T-helper 22 cell (primary cell): ENCODE measurements around the gene SYT17.

Experiments
- DNase-seq: peaks from one replicate; pipeline ENCODE4 v3.0.0-alpha.2; 2020; ENCODE audit warnings: low read depth

SYT17 gene

GRCh38 chr16:19218581-19218980 is 50.5 kb downstream of the SYT17 start:
- DNase-seq, result no peak

- no peak for DNase-seq
Measured at GRCh38 chr16:19219836-19220235, 51.8 kb downstream of the SYT17 start.

- DNase-seq, result no peak
Measured at GRCh38 chr16:19223235-19224170, 55.5 kb downstream of the SYT17 start.

- DNase-seq, result no peak
Measured at GRCh38 chr16:19225651-19226050, 57.6 kb downstream of the SYT17 start.

- no peak for DNase-seq
Measured at GRCh38 chr16:19227643-19228042, 59.6 kb downstream of the SYT17 start.

GRCh38 chr16:19228052-19228451 is 60.0 kb downstream of the SYT17 start:
- no peak for DNase-seq

- DNase-seq, result no peak
Measured at GRCh38 chr16:19228575-19228974, 60.5 kb downstream of the SYT17 start.

- no peak for DNase-seq
Measured at GRCh38 chr16:19230575-19230974, 62.5 kb downstream of the SYT17 start.

- no peak for DNase-seq
Measured at GRCh38 chr16:19231881-19232280, 63.8 kb downstream of the SYT17 start.

GRCh38 chr16:19232988-19233387 is 64.9 kb downstream of the SYT17 start:
- DNase-seq, result no peak

- DNase-seq, result no peak
Measured at GRCh38 chr16:19235478-19235877, 67.4 kb downstream of the SYT17 start.

- no peak for DNase-seq
Measured at GRCh38 chr16:19235886-19236285, 67.8 kb downstream of the SYT17 start.

GRCh38 chr16:19236561-19237209 is 68.6 kb downstream of the SYT17 start:
- DNase-seq, result no peak

GRCh38 chr16:19238406-19238805 is 70.4 kb downstream of the SYT17 start:
- DNase-seq, result no peak

GRCh38 chr16:19239511-19240155 is 71.6 kb downstream of the SYT17 start:
- no peak for DNase-seq

GRCh38 chr16:19240494-19240893 is 72.5 kb downstream of the SYT17 start:
- no peak for DNase-seq

- DNase-seq, result no peak
Measured at GRCh38 chr16:19241512-19241911, 73.5 kb downstream of the SYT17 start.

- DNase-seq, result no peak
Measured at GRCh38 chr16:19242186-19242585, 74.1 kb downstream of the SYT17 start.

- DNase-seq, result no peak
Measured at GRCh38 chr16:19242987-19243575, 75.0 kb downstream of the SYT17 start.

GRCh38 chr16:19245326-19245925 is 77.4 kb downstream of the SYT17 start:
- no peak for DNase-seq

GRCh38 chr16:19252904-19253303 is 84.9 kb downstream of the SYT17 start:
- no peak for DNase-seq

GRCh38 chr16:19254611-19255010 is 86.6 kb downstream of the SYT17 start:
- DNase-seq, result no peak
